ENCODE data around the gene APC.

DNA sequence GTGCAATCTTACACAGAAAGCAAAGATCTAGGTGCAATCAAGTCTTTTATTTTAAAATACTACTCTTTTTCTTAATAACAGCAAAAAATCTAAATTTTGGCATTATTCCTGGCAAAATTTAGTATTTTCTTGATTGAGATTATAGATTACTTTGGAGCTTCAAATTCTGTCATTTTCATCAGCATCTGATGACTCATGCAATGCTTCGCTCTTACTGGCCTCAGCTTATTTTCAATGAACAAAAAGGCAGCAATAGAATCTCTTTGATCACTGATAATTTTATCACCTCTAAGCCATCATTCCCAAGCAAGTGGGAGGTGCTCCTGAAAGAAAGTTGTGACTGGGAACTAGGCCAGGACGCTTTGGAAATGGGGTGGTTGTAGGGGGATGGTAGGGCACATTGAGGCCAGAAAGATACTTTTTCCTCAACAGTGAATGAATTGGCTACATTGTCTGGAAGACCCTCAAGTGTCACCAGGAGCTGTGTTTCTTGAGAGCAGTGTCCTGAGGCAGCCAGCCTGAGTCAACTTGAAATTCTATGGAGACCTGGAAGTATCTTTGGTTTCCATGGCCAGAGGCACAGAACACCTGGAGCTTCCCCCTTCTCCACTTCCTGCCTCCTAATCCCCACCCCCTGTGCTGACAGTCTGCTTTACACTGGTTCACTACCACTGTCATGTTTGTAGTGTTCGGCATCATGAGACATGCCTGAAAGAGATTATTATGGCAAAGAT, 46.9 kb upstream of the APC start:
- TF ChIP-seq BHLHE40 (IDR thresholded peaks at IDR 0.05; ENCODE audit: borderline replicate concordance in 1 of 2, low read depth in 2 of 2, low read length in 1 of 2) (no peak), EZH2 (IDR thresholded peaks at IDR 0.05; ENCODE audit: borderline replicate concordance, control insufficient read depth, low read depth, low read length) (no peak), FOXK2 (IDR thresholded peaks at IDR 0.05) (no peak), ZZZ3 (IDR thresholded peaks at IDR 0.05; ENCODE audit: control insufficient read depth, insufficient read length, low read depth) (no peak), SUZ12 (IDR thresholded peaks at IDR 0.05; ENCODE audit: unreplicated experiment) (no peak), JUNB (IDR thresholded peaks at IDR 0.05) (no peak), HDAC2 (IDR thresholded peaks at IDR 0.05) (no peak), POLR2AphosphoS5 (IDR thresholded peaks at IDR 0.05; ENCODE audit: low read length) (no peak), ETV6 (conservative IDR thresholded peaks at IDR 0.05 in 1 of 2, IDR thresholded peaks at IDR 0.05 in 1 of 2; ENCODE audit: borderline replicate concordance in 1 of 2, low read depth in 1 of 2) (no peak)
- TF ChIP-seq, protein P1, sequence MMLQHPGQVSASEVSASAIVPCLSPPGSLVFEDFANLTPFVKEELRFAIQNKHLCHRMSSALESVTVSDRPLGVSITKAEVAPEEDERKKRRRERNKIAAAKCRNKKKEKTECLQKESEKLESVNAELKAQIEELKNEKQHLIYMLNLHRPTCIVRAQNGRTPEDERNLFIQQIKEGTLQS (IDR thresholded peaks at IDR 0.05; ENCODE audit: borderline replicate concordance, extremely low read depth, low read depth, low read length): no peak

All from GM12878 (cell line).